DMS153 (cell line): Measurements from ENCODE around the gene CLTA.

Experiments
- DNase-seq: peaks from one replicate; lab custom pipeline; 2025; lab: John Stamatoyannopoulos, UW

The CLTA gene

DNA sequence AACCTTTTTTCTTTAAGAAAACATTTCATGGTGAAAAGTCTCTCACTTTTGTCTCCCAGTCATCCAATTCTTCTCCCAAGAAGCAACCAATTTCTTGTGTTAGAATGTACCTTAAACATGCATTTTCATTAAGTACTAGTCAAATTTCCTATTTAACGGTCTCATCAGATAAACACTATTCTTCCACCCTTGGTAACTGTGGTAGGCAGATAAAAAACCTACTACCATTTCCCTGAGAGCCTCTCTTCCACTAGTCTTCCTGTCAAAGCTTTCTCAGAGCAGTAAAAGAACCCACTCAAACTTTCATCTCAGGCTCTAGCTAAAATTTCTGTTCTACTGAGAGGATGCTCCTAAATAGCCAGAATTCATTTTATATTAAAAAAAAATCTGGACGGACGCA, 56.6 kb downstream of the CLTA start:
- DNase-seq: no peak

DNA sequence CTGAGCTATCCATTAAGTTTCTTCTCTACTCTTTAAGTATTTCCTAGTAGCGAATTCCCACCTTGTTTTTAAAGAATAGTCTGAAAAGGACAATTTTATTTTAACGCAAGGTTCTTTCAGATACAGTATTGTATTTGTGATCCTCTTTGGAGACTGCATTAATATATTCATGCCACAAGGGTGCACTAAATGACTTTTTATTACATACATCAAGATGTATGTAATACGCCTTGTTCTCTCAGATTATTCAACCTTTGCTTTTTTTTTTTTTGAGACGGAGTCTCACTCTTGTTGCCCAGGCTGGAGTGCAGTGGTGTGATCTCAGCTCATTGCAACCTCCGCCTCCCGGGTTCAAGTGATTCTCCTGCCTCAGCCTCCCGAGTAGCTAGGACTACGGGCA, 57.3 kb downstream of the CLTA start:
- peak; percentile 7 for DNase-seq

DNA sequence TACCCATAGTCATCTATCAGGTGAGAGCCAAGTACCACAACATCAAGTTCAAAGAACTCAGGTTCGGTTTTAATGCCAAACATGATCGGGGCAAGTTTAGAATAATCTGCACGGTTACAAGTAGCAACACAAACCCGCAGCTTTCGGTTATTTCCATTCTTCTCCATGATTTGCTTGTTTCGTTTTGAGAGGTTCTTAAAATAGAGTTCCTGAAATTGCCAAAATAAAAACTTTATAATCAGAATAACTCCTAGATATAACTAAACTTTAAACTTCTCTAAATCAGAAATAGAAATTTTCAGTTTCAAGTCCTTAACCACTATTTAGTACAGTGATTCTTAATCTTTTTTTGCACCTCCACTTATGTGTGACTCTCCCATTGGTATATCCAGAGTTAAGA, 58.5 kb downstream of the CLTA start:
- no peak for DNase-seq

DNA sequence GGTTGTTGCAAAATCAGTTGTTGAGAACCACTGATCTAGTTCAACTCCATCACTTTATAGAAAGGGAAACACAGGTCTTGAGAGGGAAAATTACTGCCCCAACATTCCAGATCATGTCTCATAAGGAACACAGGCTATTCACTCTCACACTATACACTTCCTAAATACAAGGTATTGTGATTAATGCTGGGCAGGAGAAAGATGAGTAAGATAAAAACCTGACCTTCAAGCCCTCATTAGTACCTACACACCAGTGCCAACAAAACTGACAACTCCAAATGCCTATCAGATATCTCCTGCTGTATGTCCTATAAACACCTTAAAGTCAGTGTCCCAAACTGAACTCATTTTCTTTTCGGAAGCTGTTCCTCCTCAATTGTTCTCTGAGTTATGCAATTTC, 59.4 kb downstream of the CLTA start:
- no peak for DNase-seq

DNA sequence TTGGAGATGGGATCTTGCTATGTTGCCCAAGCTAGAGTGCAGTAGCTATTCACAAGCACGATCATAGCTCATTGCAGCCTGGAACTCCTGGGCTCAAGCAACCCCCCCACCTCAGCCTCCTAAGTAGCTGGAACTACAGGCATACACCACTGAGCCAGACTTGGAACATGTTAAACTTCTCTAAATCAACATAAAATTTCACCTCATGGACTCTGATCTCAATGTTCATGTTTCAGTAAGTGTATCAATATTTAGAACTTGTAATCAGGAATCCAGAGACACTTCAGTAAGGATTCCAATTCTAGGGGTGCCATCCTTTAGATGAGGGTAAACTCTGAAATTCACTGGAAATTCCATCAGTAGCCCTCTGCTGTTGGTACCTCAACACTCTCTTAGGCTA, 60.7 kb downstream of the CLTA start:
- no peak for DNase-seq

DNA sequence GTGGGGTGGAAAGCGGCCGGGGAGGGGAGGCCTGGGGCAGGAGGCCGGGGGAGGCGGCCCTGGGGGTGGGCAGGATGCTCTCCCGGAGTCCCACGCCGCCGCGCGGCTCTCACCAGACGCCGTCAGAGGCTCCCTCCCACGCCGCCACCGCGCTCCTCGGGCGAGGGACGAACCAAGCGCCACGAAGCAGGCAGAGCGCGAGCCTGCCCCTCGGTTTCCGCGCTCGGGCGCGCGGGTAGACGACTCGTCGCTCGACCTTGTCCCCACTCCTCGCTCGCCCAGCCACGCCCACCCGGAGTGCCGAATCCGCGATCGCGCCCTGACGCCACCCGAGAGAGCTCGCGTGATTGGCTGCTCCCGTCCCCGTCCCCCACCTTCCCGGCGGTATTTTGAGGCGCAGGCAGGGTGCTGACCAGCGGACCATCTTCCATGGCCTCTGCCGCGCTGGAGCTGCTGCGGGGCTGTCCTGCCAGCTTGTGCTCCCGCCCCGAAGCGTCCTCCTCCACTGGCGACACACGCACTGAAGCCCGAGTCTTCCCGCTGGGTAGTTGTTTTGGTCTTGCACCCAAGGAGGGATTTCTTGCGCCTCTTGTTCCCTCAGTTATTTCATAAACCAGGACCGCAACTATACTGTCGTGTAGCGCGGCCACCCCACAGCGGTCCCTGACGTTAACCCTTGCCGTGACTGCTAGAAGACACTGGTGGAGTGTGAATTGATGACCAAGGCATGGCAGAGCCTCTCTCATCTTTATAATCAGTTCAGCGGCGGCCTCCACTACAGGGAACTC, 67.7 kb downstream of the CLTA start, which contains the start of gene GNE:
Gene GNE (minus strand): TSS at position 241 of the 788 bp plus-strand sequence. CDS start 9,093 bp downstream, outside the sequence.
- peak; percentile 87 for DNase-seq

DNA sequence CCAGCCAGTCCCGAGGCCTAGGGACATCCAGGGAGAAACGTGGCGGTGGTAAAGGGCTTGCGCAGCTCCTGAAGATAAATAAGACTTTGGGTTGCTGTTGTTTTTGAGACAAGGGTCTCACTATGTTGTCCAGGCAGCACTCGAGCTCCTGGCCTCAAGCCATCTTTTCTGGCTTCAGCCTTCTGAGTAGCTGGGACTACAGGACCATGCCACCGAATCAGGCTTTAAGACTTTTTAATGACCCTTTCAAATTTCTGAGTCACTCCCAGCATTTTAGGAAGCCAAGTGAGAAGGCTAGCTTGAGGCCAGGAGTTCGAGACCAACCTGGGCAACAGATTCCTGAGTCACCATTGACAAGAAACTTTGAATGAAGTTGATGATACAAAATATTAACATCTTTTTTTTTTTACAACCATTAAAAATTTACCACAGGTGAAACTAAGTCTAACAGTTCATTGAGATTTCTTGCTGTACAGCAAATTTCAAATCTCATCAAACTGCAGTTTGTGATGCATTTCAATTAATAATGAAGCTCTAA, 68.3 kb downstream of the CLTA start:
- DNase-seq: no peak
